HG02981 (cell line): ENCODE data around the gene PKHD1.

Source experiments
- ATAC-seq: cut with Tn5 transposase; IDR thresholded peaks from one replicate; pipeline ENCODE4 v1.9.1; 2021; ENCODE audit warnings: mild to moderate bottlenecking, moderate library complexity; ENCODE audit not compliant: unreplicated experiment

The PKHD1 gene, protein sequence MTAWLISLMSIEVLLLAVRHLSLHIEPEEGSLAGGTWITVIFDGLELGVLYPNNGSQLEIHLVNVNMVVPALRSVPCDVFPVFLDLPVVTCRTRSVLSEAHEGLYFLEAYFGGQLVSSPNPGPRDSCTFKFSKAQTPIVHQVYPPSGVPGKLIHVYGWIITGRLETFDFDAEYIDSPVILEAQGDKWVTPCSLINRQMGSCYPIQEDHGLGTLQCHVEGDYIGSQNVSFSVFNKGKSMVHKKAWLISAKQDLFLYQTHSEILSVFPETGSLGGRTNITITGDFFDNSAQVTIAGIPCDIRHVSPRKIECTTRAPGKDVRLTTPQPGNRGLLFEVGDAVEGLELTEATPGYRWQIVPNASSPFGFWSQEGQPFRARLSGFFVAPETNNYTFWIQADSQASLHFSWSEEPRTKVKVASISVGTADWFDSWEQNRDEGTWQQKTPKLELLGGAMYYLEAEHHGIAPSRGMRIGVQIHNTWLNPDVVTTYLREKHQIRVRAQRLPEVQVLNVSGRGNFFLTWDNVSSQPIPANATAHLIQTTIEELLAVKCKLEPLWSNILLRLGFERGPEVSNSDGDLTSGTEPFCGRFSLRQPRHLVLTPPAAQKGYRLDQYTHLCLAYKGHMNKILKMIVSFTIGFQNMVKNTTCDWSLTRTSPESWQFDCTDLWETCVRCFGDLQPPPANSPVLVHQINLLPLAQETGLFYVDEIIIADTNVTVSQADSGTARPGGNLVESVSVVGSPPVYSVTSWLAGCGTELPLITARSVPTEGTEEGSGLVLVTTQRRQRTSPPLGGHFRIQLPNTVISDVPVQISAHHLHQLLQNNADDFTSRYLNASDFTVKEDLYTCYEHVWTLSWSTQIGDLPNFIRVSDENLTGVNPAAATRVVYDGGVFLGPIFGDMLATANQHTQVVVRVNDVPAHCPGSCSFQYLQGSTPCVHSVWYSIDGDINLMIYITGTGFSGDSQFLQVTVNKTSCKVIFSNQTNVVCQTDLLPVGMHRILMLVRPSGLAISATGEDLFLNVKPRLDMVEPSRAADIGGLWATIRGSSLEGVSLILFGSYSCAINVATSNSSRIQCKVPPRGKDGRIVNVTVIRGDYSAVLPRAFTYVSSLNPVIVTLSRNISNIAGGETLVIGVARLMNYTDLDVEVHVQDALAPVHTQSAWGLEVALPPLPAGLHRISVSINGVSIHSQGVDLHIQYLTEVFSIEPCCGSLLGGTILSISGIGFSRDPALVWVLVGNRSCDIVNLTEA (N-terminal part only)

DNA sequence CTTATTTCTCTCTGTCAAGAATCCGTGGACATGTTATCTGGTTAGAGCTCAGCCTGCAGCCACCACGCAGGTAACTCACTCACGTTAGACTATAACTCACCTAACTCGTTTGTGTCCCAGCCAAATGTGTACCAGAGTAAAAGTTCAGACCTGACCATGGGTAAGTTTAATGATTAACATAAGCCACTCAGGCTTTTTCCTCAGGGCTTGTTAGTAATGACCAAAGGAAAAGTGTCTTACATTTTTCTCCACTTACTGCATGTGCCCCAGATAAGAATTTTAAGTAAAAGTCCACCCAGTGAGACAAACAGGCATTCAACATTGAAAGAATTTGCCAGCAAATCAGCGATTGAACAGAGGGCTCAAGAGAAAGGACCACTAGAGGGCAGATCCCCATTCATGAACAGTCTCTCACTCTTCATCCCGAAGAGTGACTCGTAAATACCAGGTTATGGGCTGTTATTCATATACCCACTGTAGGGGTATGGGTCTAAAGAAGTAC is at the start of gene PKHD1:
Gene PKHD1 (minus strand): TSS at position 116 of the 502 bp plus-strand sequence. CDS start 2,680 bp downstream, outside the sequence.
- ATAC-seq = no peak

DNA sequence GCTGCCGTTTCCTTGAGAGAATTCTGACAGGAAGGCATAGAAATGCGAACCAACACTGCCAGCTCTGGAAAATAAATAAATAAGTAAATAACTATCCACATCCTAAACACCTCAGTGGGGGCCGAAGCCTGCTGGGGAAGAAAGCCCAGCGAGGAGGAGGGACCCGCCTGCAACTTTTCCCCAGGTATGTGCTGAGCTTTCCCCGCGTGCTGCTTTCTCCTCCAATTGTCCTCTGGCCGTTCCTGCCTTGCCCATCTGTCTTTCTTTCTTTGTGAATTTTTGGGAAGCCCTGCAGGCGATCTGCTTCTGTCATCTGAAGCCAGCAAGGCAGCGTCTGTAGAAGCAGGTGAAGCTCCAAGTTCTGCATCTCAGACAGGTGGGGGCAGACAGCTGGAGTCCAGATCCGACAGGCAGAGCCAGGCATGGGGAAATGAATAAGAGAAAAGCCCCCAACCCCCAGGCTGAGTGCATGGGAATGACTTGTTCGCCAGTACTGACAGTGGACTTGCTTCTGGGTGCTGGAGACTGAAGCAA is 49.6 kb upstream of the PKHD1 start:
- no peak for ATAC-seq

GRCh38 chr6:52136055-52136454 is 48.6 kb upstream of the PKHD1 start:
- ATAC-seq = no peak

GRCh38 chr6:52135217-52135616 is 47.8 kb upstream of the PKHD1 start:
- ATAC-seq = no peak

DNA sequence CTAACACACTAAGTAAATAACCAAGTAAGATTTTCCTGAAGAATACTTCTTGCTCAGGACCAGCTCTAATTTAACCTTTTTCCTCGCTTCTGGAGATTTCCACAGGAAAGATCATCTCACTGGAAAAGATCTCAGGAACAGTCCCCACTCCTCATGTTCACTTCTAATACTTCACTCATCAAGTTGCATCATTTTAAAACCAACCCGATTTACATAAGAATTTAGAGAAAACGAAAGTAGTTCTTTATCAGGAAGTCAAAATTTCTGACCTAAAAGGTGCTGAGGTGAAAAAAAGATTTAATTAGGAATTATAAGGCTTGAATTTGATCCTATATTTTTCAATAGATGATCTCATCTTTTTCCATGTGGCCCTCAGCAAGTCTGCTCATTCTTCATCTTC is 46.6 kb upstream of the PKHD1 start:
- no peak for ATAC-seq

DNA sequence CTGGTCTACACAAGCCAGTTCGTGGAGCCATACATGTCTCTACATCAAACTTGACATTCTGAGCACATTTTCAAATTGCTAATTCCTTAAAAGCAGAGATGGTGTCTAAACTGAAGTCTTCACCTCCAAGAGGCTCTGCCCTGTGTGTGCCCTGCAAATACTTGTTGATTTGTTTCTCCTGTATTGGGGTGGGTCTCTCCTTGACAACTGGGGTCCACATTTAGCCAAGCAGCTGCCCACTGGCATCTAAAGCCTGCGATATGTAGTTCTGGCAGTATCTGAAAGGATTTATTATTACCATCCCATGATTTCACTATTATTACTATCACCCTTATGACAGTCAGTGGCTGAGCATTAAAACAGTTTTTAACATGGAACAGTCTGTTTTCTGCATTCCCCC is 45.9 kb upstream of the PKHD1 start:
- no peak for ATAC-seq

DNA sequence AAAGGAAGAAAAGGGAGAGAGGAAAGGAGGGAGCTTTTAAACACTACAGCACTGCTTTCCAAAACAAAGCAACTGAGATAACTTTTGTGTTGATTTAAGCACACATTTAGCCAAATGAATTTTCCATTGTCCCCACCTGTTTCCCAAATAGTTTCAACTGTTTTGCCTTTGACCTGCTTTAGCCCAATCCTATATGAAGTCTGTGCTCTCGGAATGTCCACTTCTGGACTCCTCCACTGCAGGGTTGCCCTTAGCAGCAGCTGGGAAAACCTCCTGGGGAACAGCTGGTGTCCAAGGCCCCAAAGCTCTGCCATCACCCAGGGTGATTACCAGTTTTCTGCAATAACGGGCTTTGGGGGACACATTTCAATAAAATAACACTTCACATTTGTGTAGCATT is 44.9 kb upstream of the PKHD1 start:
- no peak for ATAC-seq

- ATAC-seq = no peak
Measured at GRCh38 chr6:52130440-52130839, 43.0 kb upstream of the PKHD1 start.

- no peak for ATAC-seq
Measured at GRCh38 chr6:52127957-52128356, 40.5 kb upstream of the PKHD1 start.

- no peak for ATAC-seq
Measured at GRCh38 chr6:52126231-52126630, 38.8 kb upstream of the PKHD1 start.

DNA sequence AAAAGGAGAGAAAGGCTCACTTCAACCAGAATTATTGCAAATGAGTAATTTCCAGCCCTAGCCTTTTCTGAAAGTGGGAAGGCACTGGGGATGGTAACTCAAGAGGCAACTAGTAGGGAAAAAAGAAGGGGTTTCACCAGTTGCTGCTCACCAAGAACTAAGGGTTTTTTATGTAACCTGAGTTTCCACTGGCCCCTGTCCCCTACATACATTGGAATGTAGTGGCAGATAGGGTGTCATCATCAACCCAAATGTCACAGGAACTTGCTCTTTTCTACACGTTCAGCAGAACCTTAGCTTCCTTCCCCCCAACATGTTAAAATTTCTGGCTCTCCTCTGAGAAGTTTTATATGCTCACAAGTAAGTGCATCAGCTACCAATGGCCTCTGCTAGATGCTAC is 38.2 kb upstream of the PKHD1 start:
- no peak for ATAC-seq

DNA sequence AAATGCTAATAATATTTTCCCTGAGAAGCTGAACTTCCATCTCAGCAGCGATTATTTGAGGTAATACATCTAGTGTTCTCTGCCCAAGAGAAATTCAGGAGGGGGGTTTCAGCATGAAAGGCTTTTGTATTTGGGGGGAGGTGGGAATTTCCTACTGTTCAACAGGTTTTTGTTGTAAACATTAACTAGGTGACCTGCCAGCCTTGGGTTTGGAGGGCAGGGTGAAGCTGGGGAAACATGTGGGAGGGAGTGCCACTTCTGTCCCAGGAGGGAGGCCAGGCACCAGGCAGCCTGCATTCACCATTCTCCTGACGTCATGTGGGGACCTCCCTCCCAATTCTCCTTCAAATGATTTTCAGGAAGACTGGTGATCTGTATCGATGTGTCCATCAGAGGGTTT is 37.7 kb upstream of the PKHD1 start:
- ATAC-seq = no peak

DNA sequence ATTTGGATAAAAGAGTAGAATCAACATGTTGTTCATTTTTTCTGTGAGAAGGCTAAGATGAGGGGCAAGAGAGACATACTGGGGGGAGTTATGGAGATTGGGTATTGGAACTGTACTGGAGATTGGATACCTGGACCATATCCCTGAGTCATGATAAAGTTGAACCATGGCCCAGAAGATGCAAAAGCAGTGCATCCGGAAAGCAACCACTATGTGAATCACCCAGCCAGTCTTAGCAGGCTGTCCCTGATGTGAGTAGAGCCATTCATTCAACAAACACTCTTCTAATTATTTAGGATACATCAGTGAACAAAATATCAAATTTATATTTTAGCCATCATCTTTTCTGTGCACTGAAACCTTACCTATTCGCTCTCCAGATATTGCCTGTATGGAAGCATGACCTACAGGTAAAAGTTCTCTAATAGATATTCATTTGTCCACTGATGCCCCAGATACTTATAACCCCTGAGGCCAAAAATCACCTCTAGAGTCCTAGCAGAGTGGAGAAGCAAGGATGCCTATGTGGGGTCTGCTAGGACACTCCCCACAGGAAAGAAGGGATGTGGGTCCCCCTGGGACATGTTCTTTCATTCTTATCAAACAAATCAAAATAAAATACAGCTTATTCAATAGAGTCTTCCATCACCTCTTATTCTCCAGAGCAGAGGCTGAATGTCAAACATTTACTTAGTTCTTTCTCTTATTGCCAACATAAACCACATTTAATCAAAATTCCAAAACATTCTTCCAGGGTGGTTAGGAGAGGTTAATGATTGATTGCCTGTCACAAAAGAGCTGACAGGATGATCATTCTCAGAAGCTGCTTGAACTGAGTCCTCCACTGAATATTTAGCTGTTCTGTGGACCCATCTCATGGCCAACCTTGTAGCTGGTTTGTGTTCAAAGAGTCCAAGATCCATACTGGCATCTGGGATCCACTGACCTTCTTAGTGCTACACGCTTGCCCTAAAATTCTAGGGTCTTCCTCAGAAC is 37.0 kb upstream of the PKHD1 start:
- no peak for ATAC-seq

GRCh38 chr6:52123251-52123650 is 35.8 kb upstream of the PKHD1 start:
- no peak for ATAC-seq

GRCh38 chr6:52117352-52117751 is 29.9 kb upstream of the PKHD1 start:
- ATAC-seq = no peak

DNA sequence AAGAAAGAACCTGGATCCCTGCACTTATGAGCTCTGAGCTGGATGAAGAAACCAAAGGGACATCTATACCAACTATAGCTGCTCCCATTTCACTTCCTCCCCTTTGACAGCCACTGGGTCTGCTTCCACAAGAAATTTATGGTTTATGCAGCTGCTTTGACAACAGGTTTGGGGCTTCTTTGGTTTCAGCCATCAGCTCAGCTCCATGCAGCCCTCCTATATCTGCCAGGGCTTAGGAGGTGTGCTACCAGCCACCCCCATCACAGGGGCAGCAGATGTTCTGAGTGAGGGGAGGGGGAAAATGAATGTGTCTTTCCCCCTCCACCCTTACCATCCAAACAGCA is 29.2 kb upstream of the PKHD1 start:
- ATAC-seq = no peak

GRCh38 chr6:52115891-52116604 is 28.6 kb upstream of the PKHD1 start:
- no peak for ATAC-seq

DNA sequence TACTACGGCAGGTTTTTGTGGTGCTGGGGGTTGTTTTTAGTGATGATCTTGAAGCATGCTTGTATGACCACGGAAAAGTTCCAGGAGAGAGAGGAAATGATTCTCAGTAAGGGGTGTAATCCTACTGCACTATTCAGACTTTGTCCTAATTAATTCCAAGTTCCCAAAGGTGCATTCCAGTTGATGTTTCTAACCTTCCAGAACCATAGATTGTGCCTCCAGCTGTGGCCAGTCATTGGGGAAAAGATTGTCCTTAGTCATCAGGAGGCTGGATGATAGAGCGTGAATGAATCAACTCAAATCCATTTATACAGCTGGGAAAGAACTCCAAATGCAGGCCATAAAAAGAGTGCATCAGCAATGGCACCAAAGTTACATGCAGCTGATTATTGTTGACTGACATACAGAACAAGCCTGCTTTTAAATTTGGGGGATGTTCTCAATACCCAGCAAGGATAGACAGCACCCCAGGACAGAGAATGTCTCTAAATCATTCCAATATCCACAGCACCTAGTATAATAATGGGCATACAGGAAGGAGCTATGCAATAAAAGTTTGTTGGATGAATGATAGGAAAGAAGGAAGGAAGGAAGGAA is 27.8 kb upstream of the PKHD1 start:
- no peak for ATAC-seq

- no peak for ATAC-seq
Measured at GRCh38 chr6:52109171-52109571, 21.8 kb upstream of the PKHD1 start.
